Measurements from ENCODE around the gene IQCE. TPM values are rescaled to one million over a fixed set of nuclear protein-coding genes. Genes with fewer than 3 reads are reported as not detected.

IQCE gene
- total RNA-seq, 1 experiment from 2014 or later, result 21.4 TPM

- no peak for TF ChIP-seq SP1 (IDR thresholded peaks at IDR 0.05; ENCODE audit: low read depth)
These were observed 81.7 kb downstream of the IQCE start (continued) for GRCh38 chr7:2640482-2640830.

GRCh38 chr7:2640846-2641316, 82.1 kb downstream of the IQCE start:
- Histone ChIP-seq H3K4me3 (replicated peaks in 1 of 2; ENCODE audit: low read depth in 1 of 2, low read length in 2 of 2) (no peak overlapping the region), H3K9ac (ENCODE audit: low read length) (no peak overlapping the region), H3K36me3 (ENCODE audit: control insufficient read depth in 1 of 2, insufficient read depth in 2 of 2, low read length in 2 of 2) (no peaks in the 10 kb centered on the region), H3K4me2 (ENCODE audit: low read length) (no peak overlapping the region), H4K20me1 (ENCODE audit: insufficient read depth) (no peaks in the 10 kb centered on the region), H2AFZ (ENCODE audit: low read depth, low read length, poor library complexity, severe bottlenecking) (no peak overlapping the region), H3K9me2 (ENCODE audit: insufficient read depth) (no peaks in the 10 kb centered on the region), H3K9me3 (ENCODE audit: control insufficient read depth in 1 of 2, insufficient read depth in 1 of 2, low read depth in 1 of 2, low read length in 2 of 2) (no peaks in the 10 kb centered on the region), H3K4me1 (ENCODE audit: control insufficient read depth in 1 of 2, insufficient read depth in 2 of 2, low read length in 2 of 2) (peaks cover 11% of the 10 kb centered on the region in 2 experiments; a peak in 2 of 4 replicates), H3K27ac (ENCODE audit: low read depth, low read length) (no peak overlapping the region), H3K79me2 (ENCODE audit: insufficient read depth, low read length) (no peaks in the 10 kb centered on the region), H3K27me3 (ENCODE audit: insufficient read depth, low read length) (no peaks in the 10 kb centered on the region)
- DNase-seq (ENCODE audit: low read depth, low spot score), result no peak
- POLR2A ChIA-PET, result no interaction called here
- TF ChIP-seq REST (IDR thresholded peaks at IDR 0.05; ENCODE audit: low read depth), result no peak
- TF ChIP-seq EGR1 (IDR thresholded peaks at IDR 0.05; ENCODE audit: low read depth), result no peak
- TF ChIP-seq FOSL1 (IDR thresholded peaks at IDR 0.05; ENCODE audit: low read depth), result no peak
- TF ChIP-seq TCF7L2 (IDR thresholded peaks at IDR 0.05; ENCODE audit: borderline replicate concordance, extremely low read depth, insufficient read depth, insufficient read length), result no peak
- TF ChIP-seq SP1 (IDR thresholded peaks at IDR 0.05; ENCODE audit: low read depth), result no peak
- RAD21 ChIA-PET (ENCODE audit: low non-redundant PET in 1 of 2, low total read pairs in 2 of 2, uncharacterized antibody in 2 of 2, unreplicated experiment in 2 of 2), result no interaction called here
- BruUV-seq (replicated peaks), result no TSS peak
- CTCF ChIA-PET, result no interaction called here
- intact Hi-C loops (cut with micrococcal nuclease), result no loop called here
- ATAC-seq, result no peak
